ENCODE data around the gene SLC13A2. TPM values are rescaled to one million over a fixed set of nuclear protein-coding genes. Genes with fewer than 3 reads are reported as not detected.

SLC13A2 gene
- total RNA-seq, 2 experiments from 2014 or later: not detected

GRCh38 chr17:28470914-28471366 lies 2.5 kb upstream of the SLC13A2 start:
- intact Hi-C loops (cut with DNase I, micrococcal nuclease): no loop called here
- DNase-seq (peak in 1 of 14 experiments; percentile 4), ATAC-seq (ENCODE audit: poor library complexity) (no peak)
- ChIA-PET POLR2A (no interaction called here), CTCF (no interaction called here)
- no peaks in the 10 kb centered on the region for H3K9me3 ChIP-seq (ENCODE audit: control insufficient read depth in 1 of 2, insufficient read depth in 1 of 2, low read length in 2 of 2)
- Mint-ChIP-seq H3K36me3 (ENCODE audit: low read depth) (no peaks in the 10 kb centered on the region), H3K9me3 (no peaks in the 10 kb centered on the region), H3K27me3 (peaks cover 1% of the 10 kb centered on the region), H3K27ac (no peak overlapping the region), H3K4me1 (ENCODE audit: low read depth) (peaks cover 8% of the 10 kb centered on the region), H3K4me3 (no peak overlapping the region)
- H3K36me3 ChIP-seq (ENCODE audit: insufficient read depth, low read length): no peaks in the 10 kb centered on the region
- no peaks in the 10 kb centered on the region for H3K27me3 ChIP-seq (ENCODE audit: control insufficient read depth in 1 of 2, insufficient read depth in 2 of 2, low read length in 2 of 2)
- no peak overlapping the region for H3K4me3 ChIP-seq (ENCODE audit: low read length)
- H3K4me1 ChIP-seq (ENCODE audit: insufficient read depth, low read length): peaks cover 10% of the 10 kb centered on the region
- no peak for TF ChIP-seq CTCF (IDR thresholded peaks at IDR 0.05)
- H3K27ac ChIP-seq (ENCODE audit: low read depth in 1 of 2, low read length in 2 of 2): no peak overlapping the region

- H3K4me3 ChIP-seq (ENCODE audit: low read length): no peak overlapping the region
- H3K36me3 Mint-ChIP-seq (ENCODE audit: low read depth): no peaks in the 10 kb centered on the region
- H3K27me3 Mint-ChIP-seq: no peaks in the 10 kb centered on the region
- POLR2A ChIA-PET: no interaction called here
- H3K36me3 ChIP-seq (ENCODE audit: insufficient read depth, low read length): no peaks in the 10 kb centered on the region
- DNase-seq (no peak), ATAC-seq (ENCODE audit: poor library complexity) (no peak)
- TF ChIP-seq CTCF (IDR thresholded peaks at IDR 0.05): no peak
- no peak overlapping the region for H3K4me3 Mint-ChIP-seq
- H3K4me1 Mint-ChIP-seq (ENCODE audit: low read depth): peaks cover 8% of the 10 kb centered on the region
- H3K4me1 ChIP-seq (ENCODE audit: insufficient read depth, low read length): peaks cover 10% of the 10 kb centered on the region
- H3K27me3 ChIP-seq (ENCODE audit: control insufficient read depth in 1 of 2, insufficient read depth in 2 of 2, low read length in 2 of 2): no peaks in the 10 kb centered on the region
- CTCF ChIA-PET: no interaction called here
- no peaks in the 10 kb centered on the region for H3K9me3 Mint-ChIP-seq
- no peak overlapping the region for H3K27ac ChIP-seq (ENCODE audit: low read depth in 1 of 2, low read length in 2 of 2)
- H3K9me3 ChIP-seq (ENCODE audit: control insufficient read depth in 1 of 2, insufficient read depth in 1 of 2, low read length in 2 of 2): no peaks in the 10 kb centered on the region
- H3K27ac Mint-ChIP-seq: no peak overlapping the region
- intact Hi-C loops (cut with DNase I, micrococcal nuclease): no loop called here
Measured at GRCh38 chr17:28471531-28472342, 1.7 kb upstream of the SLC13A2 start.

- Mint-ChIP-seq H3K36me3 (ENCODE audit: low read depth) (no peaks in the 10 kb centered on the region), H3K4me3 (no peak overlapping the region), H3K4me1 (ENCODE audit: low read depth) (peaks cover 8% of the 10 kb centered on the region), H3K27me3 (no peaks in the 10 kb centered on the region), H3K27ac (no peak overlapping the region), H3K9me3 (no peaks in the 10 kb centered on the region)
- intact Hi-C loops (cut with DNase I, micrococcal nuclease): no loop called here
- Histone ChIP-seq H3K36me3 (ENCODE audit: insufficient read depth, low read length) (no peaks in the 10 kb centered on the region), H3K9me3 (ENCODE audit: control insufficient read depth in 1 of 2, insufficient read depth in 1 of 2, low read length in 2 of 2) (no peaks in the 10 kb centered on the region), H3K27me3 (ENCODE audit: control insufficient read depth in 1 of 2, insufficient read depth in 2 of 2, low read length in 2 of 2) (no peaks in the 10 kb centered on the region), H3K4me1 (ENCODE audit: insufficient read depth, low read length) (peaks cover 10% of the 10 kb centered on the region), H3K27ac (ENCODE audit: low read depth in 1 of 2, low read length in 2 of 2) (no peak overlapping the region), H3K4me3 (ENCODE audit: low read length) (no peak overlapping the region)
- TF ChIP-seq CTCF (IDR thresholded peaks at IDR 0.05): no peak
- DNase-seq (peak in 1 of 14 experiments; percentile 3), ATAC-seq (ENCODE audit: poor library complexity) (no peak)
- ChIA-PET POLR2A (no interaction called here), CTCF (no interaction called here)
Measured at GRCh38 chr17:28472871-28473497, 460 bp upstream of the SLC13A2 start.
